SU-DHL-6 (cell line): ENCODE measurements around the gene CHIA.

ENCODE experiments used
- H2AFZ ChIP-seq: fragments of 200-600 bp; sonication (generic); 2 replicates; pipeline ENCODE4 v1.6.1; 2014; ENCODE audit warnings: low read depth, mild to moderate bottlenecking, moderate library complexity, mixed read lengths, antibody characterized with exemption, low read length; ENCODE audit not compliant: severe bottlenecking
- H3F3A ChIP-seq: fragments of 200-600 bp; shearing (Covaris generic); 2 replicates; pipeline ENCODE4 v1.6.0; 2016; ENCODE audit warnings: antibody characterized with exemption, mild to moderate bottlenecking; ENCODE audit not compliant: insufficient read depth
- H3K27ac ChIP-seq: fragments of 200-600 bp; sonication (generic); 2 replicates; pipeline ENCODE4 v1.5.1; 2016; ENCODE audit warnings: low read depth, mild to moderate bottlenecking, low read length, moderate library complexity, mixed read lengths
- H3K27me3 ChIP-seq: fragments of 200-600 bp; sonication (generic), shearing (Covaris generic); 2 replicates; pipeline ENCODE4 v1.6.0; 2014; ENCODE audit warnings: mild to moderate bottlenecking, low read length
- H3K36me3 ChIP-seq: fragments of 200-600 bp; sonication (generic); 2 replicates; pipeline ENCODE4 v1.6.1; 2014; ENCODE audit warnings: mild to moderate bottlenecking, low read length, mixed read lengths
- H3K4me2 ChIP-seq: fragments of 300-600, 200-600 bp; shearing (Covaris generic), sonication (generic); 2 replicates; pipeline ENCODE4 v1.6.0; 2014; ENCODE audit warnings: low read length, low read depth, mild to moderate bottlenecking; ENCODE audit not compliant: poor library complexity, severe bottlenecking
- H3K4me3 ChIP-seq: fragments of 200-600 bp; sonication (generic); 2 replicates; pipeline ENCODE4 v1.5.1; 2014; ENCODE audit warnings: antibody characterized with exemption, low read length, mild to moderate bottlenecking, mixed read lengths; ENCODE audit not compliant: insufficient read depth, poor library complexity, severe bottlenecking
- H3K79me2 ChIP-seq: fragments of 200-600 bp; sonication (generic); 2 replicates; pipeline ENCODE4 v1.6.1; 2014; ENCODE audit warnings: mild to moderate bottlenecking, low read length, moderate library complexity; ENCODE audit not compliant: insufficient read depth
- H3K9ac ChIP-seq: fragments of 200-600 bp; sonication (generic); 2 replicates; pipeline ENCODE4 v1.7.0; 2014; ENCODE audit warnings: mild to moderate bottlenecking, low read length
- H3K9me2 ChIP-seq: fragments of 200-600 bp; sonication (generic); replicated peaks from 2 replicates; pipeline ENCODE4 v1.6.1; 2014; ENCODE audit warnings: low read length; ENCODE audit not compliant: insufficient read depth
- H3K9me3 ChIP-seq: fragments of 200-600 bp; sonication (generic); 2 replicates; pipeline ENCODE4 v1.6.1; 2014; ENCODE audit warnings: low read length, mixed read lengths; ENCODE audit not compliant: insufficient read depth
- H4K20me1 ChIP-seq: fragments of 200-600 bp; sonication (generic); 2 replicates; pipeline ENCODE4 v1.6.1; 2014; ENCODE audit warnings: low read depth, mild to moderate bottlenecking, antibody characterized with exemption, low read length, moderate library complexity, mixed read lengths
- CTCF ChIP-seq: fragments of 200-600 bp; sonication (generic); IDR thresholded peaks from one replicate; pipeline ENCODE4 v1.5.1; 2017; ENCODE audit warnings: antibody characterized with exemption, mild to moderate bottlenecking, low read length, moderate library complexity; ENCODE audit not compliant: insufficient read depth, poor library complexity, severe bottlenecking
- EZH2phosphoT487 ChIP-seq: fragments of 200-600 bp; sonication (generic), shearing (Covaris generic); conservative IDR thresholded peaks from 2 replicates; pipeline ENCODE4 v1.6.1; 2018; ENCODE audit warnings: mild to moderate bottlenecking, antibody characterized with exemption, low read length, moderate library complexity, mixed read lengths

CHIA gene

GRCh38 chr1:111283838-111284237 is 6.8 kb upstream of the CHIA start:
- no peaks in the 10 kb centered on the region for H3K27me3 ChIP-seq
- H2AFZ ChIP-seq: no peak overlapping the region
- H3K4me2 ChIP-seq: no peak overlapping the region
- no peak overlapping the region for H3K4me3 ChIP-seq
- TF ChIP-seq CTCF (no peak), EZH2phosphoT487 (no peak)
- H3K27ac ChIP-seq: no peak overlapping the region
- H3K9me3 ChIP-seq: no peaks in the 10 kb centered on the region
- H4K20me1 ChIP-seq: no peaks in the 10 kb centered on the region
- no peaks in the 10 kb centered on the region for H3F3A ChIP-seq
- H3K79me2 ChIP-seq: no peaks in the 10 kb centered on the region
- no peaks in the 10 kb centered on the region for H3K36me3 ChIP-seq
- H3K9ac ChIP-seq: no peak overlapping the region
- no peaks in the 10 kb centered on the region for H3K9me2 ChIP-seq

- H3F3A ChIP-seq: no peaks in the 10 kb centered on the region
- no peak overlapping the region for H3K4me2 ChIP-seq
- H3K36me3 ChIP-seq: no peaks in the 10 kb centered on the region
- no peaks in the 10 kb centered on the region for H3K9me2 ChIP-seq
- no peak overlapping the region for H3K4me3 ChIP-seq
- no peaks in the 10 kb centered on the region for H3K79me2 ChIP-seq
- no peaks in the 10 kb centered on the region for H3K9me3 ChIP-seq
- no peak overlapping the region for H3K27ac ChIP-seq
- no peaks in the 10 kb centered on the region for H4K20me1 ChIP-seq
- no peaks in the 10 kb centered on the region for H3K27me3 ChIP-seq
- TF ChIP-seq EZH2phosphoT487 (no peak), CTCF (no peak)
- no peak overlapping the region for H3K9ac ChIP-seq
- no peak overlapping the region for H2AFZ ChIP-seq
Measured at GRCh38 chr1:111285879-111286278, 4.8 kb upstream of the CHIA start.

GRCh38 chr1:111286912-111287311 is 3.7 kb upstream of the CHIA start:
- H3K79me2 ChIP-seq: no peaks in the 10 kb centered on the region
- no peaks in the 10 kb centered on the region for H3K27me3 ChIP-seq
- TF ChIP-seq EZH2phosphoT487 (no peak), CTCF (no peak)
- no peaks in the 10 kb centered on the region for H3F3A ChIP-seq
- no peaks in the 10 kb centered on the region for H3K9me2 ChIP-seq
- no peak overlapping the region for H3K27ac ChIP-seq
- H3K9me3 ChIP-seq: no peaks in the 10 kb centered on the region
- no peaks in the 10 kb centered on the region for H4K20me1 ChIP-seq
- no peak overlapping the region for H3K4me2 ChIP-seq
- no peak overlapping the region for H3K9ac ChIP-seq
- no peak overlapping the region for H3K4me3 ChIP-seq
- no peaks in the 10 kb centered on the region for H3K36me3 ChIP-seq
- no peak overlapping the region for H2AFZ ChIP-seq

GRCh38 chr1:111289371-111289770 is 1.3 kb upstream of the CHIA start:
- no peaks in the 10 kb centered on the region for H3K27me3 ChIP-seq
- TF ChIP-seq CTCF: no peak
- TF ChIP-seq EZH2phosphoT487: no peak

More at GRCh38 chr1:111289371-111289770, 1.3 kb upstream of the CHIA start:
- Histone ChIP-seq H2AFZ (no peak overlapping the region), H3K9me2 (no peaks in the 10 kb centered on the region), H3F3A (no peaks in the 10 kb centered on the region), H3K36me3 (no peaks in the 10 kb centered on the region), H4K20me1 (no peaks in the 10 kb centered on the region), H3K4me3 (no peak overlapping the region), H3K27ac (no peak overlapping the region), H3K4me2 (no peak overlapping the region), H3K9me3 (no peaks in the 10 kb centered on the region), H3K79me2 (no peaks in the 10 kb centered on the region), H3K9ac (no peak overlapping the region)
